Sigmoid colon (tissue), 7 donors: ENCODE data around the gene IDI1. TPM values are rescaled to one million over a fixed set of nuclear protein-coding genes. Genes with fewer than 3 reads are reported as not detected.

Experiments used
- DNase-seq: peaks from one replicate; pipeline ENCODE4 v3.0.0-alpha.2; 2019
- H3K27ac ChIP-seq, 4 donors: fragments of 200-600 bp; sonication (generic); one replicate each; pipeline ENCODE4 v1.5.1; 2016 to 2019; ENCODE audit warnings: mild to moderate bottlenecking in 1 of 4
- H3K27me3 ChIP-seq, 3 donors: fragments of 200-600 bp; sonication (generic); one replicate each; pipeline ENCODE4 v1.5.1; 2019; ENCODE audit warnings: mild to moderate bottlenecking in 1 of 3
- H3K36me3 ChIP-seq, 4 donors: fragments of 200-600 bp; sonication (generic); one replicate each; pipeline ENCODE4 v1.5.1; 2016 to 2019
- H3K4me1 ChIP-seq, 4 donors: fragments of 200-600 bp; sonication (generic); one replicate each; pipeline ENCODE4 v1.5.1; 2017 to 2019
- H3K4me3 ChIP-seq, 4 donors: fragments of 200-600 bp; sonication (generic); one replicate each; pipeline ENCODE4 v1.5.1; 2017 to 2019; ENCODE audit warnings: mild to moderate bottlenecking in 2 of 4, moderate library complexity in 1 of 4
- H3K9me3 ChIP-seq, 4 donors: fragments of 200-600 bp in 3 of 4; sonication (generic) in 3 of 4; one replicate each; pipeline versions ENCODE4 v1.5.1 to v1.6.1; 2013 to 2019
- EP300 ChIP-seq, 4 donors: sonication (generic); formaldehyde crosslinking; IDR thresholded peaks; one replicate each; pipeline ENCODE4 v1.6.1; 2017; ENCODE audit warnings: antibody characterized with exemption in 4 of 4
- POLR2A ChIP-seq, 2 donors: fragments of 450-650 bp; IDR thresholded peaks; one replicate each; pipeline ENCODE4 v1.6.1; 2016; ENCODE audit warnings: antibody characterized with exemption in 2 of 2, mild to moderate bottlenecking in 2 of 2, moderate library complexity in 2 of 2
- POLR2AphosphoS5 ChIP-seq, 4 donors: sonication (generic); formaldehyde crosslinking; IDR thresholded peaks; one replicate each; pipeline ENCODE4 v1.6.1; 2017; ENCODE audit warnings: antibody characterized with exemption in 4 of 4
- WGBS, 2 donors: extraction: QIAGEN DNeasy Blood & Tissue Kit; methylation state at CpG; one replicate each; pipeline ENCODE4 v1.1.7; 2013; 5-methylcytosine and 5-hydroxymethylcytosine counted together
- intact Hi-C: fragments of 100-400 bp; cut with DNase I; formaldehyde crosslinking; loops from one replicate; pipeline ENCODE4 v1.15.1; 2023
- polyA plus RNA-seq, 3 donors: library from polyadenylated mRNA; stranded (reverse); fragments of 200-250 nt; gene quantifications; one replicate each; pipeline ENCODE4 v1.2.3, GENCODE V29; 2013
- total RNA-seq, 4 donors: library from RNA; depleted of rRNA; stranded (reverse); fragments of >200 nt; gene quantifications; one replicate each; pipeline ENCODE4 v1.1.0, GENCODE V29; 2016
- TF ChIP-seq, protein P1 (sequence below), 4 experiments: fragments of 450-650 bp in 3 of 4; fragments of 200-600 bp in 1 of 4; IDR thresholded peaks; one replicate each; pipeline ENCODE4 v1.5.1; 2016 to 2019; ENCODE audit warnings: antibody characterized with exemption in 4 of 4, mild to moderate bottlenecking in 3 of 4, moderate library complexity in 2 of 4
- donor health status: healthy with polysubstance abuse.
- donor health status: Bipolar disorder and iron deficiency.
- donor health status: healthy.

The IDI1 gene
- total and polyA plus RNA-seq, 7 donors, result 22.4 to 223 (median 35.8) TPM

DNA sequence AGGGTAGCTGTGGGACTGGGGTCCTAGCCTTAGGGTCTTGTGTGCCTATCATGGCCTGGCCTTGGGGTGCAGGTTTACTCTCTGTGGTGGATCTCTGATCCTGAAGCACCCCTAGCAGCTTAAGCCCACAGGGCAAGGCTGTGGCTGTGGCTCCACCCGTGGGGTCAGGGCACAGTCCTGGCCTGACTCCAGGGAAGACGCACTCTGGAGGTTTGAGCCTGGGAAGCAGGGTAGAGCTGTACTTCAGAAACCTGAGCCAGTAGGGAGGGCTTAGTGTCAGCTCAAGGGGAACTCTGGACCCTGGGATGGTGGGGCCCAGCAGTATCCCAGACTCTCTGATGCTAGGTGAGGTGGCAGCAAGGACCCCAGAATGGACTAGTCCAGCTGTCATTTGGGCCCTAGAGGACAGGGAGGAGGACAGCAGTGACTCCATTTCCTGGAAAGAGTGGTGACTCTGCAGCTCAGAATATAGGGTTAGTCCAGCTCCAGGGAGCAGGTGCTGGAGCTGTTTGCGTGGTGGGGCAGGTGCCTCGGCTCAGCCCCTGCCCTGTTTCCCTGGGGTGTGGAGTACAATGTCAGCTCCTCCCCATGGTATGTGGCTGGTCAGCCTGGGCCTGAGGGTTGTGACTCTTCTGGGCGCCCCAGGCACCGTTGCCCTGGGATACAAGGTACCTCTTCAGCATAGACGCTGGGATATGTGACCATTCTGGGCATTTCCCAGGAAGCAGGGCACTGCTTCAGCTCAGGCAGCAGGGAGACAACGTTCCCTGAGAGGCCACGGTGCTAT lies 44.8 kb downstream of the IDI1 start:
- no peak for DNase-seq
- TF ChIP-seq POLR2A (IDR thresholded peaks at IDR 0.05) (no peak), EP300 (IDR thresholded peaks at IDR 0.05) (no peak), POLR2AphosphoS5 (IDR thresholded peaks at IDR 0.05) (no peak)
- TF ChIP-seq, protein P1, sequence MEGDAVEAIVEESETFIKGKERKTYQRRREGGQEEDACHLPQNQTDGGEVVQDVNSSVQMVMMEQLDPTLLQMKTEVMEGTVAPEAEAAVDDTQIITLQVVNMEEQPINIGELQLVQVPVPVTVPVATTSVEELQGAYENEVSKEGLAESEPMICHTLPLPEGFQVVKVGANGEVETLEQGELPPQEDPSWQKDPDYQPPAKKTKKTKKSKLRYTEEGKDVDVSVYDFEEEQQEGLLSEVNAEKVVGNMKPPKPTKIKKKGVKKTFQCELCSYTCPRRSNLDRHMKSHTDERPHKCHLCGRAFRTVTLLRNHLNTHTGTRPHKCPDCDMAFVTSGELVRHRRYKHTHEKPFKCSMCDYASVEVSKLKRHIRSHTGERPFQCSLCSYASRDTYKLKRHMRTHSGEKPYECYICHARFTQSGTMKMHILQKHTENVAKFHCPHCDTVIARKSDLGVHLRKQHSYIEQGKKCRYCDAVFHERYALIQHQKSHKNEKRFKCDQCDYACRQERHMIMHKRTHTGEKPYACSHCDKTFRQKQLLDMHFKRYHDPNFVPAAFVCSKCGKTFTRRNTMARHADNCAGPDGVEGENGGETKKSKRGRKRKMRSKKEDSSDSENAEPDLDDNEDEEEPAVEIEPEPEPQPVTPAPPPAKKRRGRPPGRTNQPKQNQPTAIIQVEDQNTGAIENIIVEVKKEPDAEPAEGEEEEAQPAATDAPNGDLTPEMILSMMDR (IDR thresholded peaks at IDR 0.05), result no peak
- no peaks in the 10 kb centered on the region for H3K9me3 ChIP-seq
- H3K27ac ChIP-seq, result no peak overlapping the region
- no peak overlapping the region for H3K4me3 ChIP-seq
- no peaks in the 10 kb centered on the region for H3K27me3 ChIP-seq
- H3K4me1 ChIP-seq, result no peaks in the 10 kb centered on the region
- intact Hi-C loops, result no loop called here
- 97% methylated on average over 9 of the region's 9 CpGs for WGBS, 2 donors
- H3K36me3 ChIP-seq, result peaks cover 41 to 100% (median 72%) of the 10 kb centered on the region in 4 donors

DNA sequence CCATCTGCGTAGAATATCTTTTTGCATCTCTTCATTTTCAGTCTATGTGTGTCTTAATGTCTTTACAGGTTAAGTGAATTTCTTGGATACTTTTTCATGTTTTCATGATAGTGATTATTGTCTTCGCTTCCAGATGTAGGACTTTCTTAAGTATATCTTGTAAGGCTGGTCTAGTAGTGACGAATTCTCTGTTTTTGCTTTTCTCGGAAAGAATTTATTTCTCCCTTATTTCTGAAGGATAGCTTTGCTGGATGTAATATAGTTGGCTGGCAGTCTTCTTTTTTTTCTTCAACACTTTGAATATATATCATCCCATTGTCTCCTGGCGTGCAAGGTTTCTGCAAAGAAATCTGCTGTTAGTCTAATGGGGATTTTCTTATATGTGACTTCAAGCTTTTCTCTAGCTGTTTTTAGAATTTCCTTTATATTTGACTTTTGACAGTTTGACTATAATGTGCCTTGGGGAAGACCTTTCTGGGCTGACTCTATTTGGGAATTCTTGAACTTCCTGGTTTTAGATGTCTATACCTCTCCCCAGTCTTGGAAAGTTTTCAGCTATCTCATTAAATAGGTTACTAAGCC lies 46.4 kb downstream of the IDI1 start:
- no peaks in the 10 kb centered on the region for H3K27me3 ChIP-seq
- no peak for TF ChIP-seq EP300 (IDR thresholded peaks at IDR 0.05)
- no peak for TF ChIP-seq POLR2AphosphoS5 (IDR thresholded peaks at IDR 0.05)
- TF ChIP-seq, protein P1 (IDR thresholded peaks at IDR 0.05), result no peak
- TF ChIP-seq POLR2A (IDR thresholded peaks at IDR 0.05), result no peak
- H3K4me1 ChIP-seq, result no peaks in the 10 kb centered on the region
- peaks cover 48 to 100% (median 66%) of the 10 kb centered on the region in 4 donors for H3K36me3 ChIP-seq
- 97 to 98% methylated on average over 5 of the region's 5 CpGs for WGBS, 2 donors
- no peak overlapping the region for H3K4me3 ChIP-seq
- intact Hi-C loops, result no loop called here
- no peaks in the 10 kb centered on the region for H3K9me3 ChIP-seq
- no peak for DNase-seq
- no peak overlapping the region for H3K27ac ChIP-seq

DNA sequence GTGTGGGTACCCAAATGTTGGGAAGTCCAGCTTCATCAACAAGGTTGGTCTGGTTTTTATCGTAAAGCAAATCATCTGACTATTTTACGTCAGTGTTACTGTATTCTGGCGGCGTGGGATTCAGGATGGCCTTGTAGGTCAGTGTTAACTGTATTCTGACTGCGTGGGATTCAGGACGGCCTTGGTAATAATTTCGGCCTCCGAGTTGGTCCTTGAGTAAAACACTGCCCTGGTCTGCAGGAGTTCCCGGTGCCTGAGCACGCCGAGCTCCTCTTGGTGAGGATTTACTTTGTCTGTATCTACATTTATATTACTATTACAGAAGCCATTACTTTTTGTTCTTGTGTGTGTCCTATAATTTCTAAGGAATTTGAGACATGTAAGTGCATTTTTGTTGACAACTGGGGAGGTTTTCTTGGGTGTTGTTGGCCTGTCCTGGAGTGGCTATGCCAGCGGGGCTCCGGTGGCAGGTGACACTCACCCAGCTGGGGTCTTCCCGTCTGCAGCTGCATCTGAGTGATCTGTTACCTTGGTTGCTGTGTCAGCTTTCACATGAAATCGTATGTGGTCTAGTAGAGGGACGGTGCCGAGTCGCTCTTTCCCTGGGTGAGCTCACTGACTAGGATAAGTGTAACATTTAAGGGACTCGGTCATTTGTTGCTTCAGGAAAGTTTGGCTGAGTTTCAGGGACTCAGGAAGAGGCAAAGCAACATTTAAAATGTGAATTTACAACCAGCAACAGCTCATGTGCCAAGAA lies 51.5 kb downstream of the IDI1 start:
- no peak overlapping the region for H3K27ac ChIP-seq
- H3K4me1 ChIP-seq, result no peaks in the 10 kb centered on the region
- peaks cover 30 to 100% (median 56%) of the 10 kb centered on the region in 4 donors for H3K36me3 ChIP-seq
- no peaks in the 10 kb centered on the region for H3K27me3 ChIP-seq
- DNase-seq, result peak; percentile 13
- WGBS, 2 donors, result 89 to 91% methylated on average over 19 of the region's 19 CpGs
- no peaks in the 10 kb centered on the region for H3K9me3 ChIP-seq
- no peak overlapping the region for H3K4me3 ChIP-seq
- intact Hi-C loops, result no loop called here
- TF ChIP-seq POLR2AphosphoS5 (IDR thresholded peaks at IDR 0.05), result no peak
- TF ChIP-seq, protein P1 (IDR thresholded peaks at IDR 0.05), result no peak
- TF ChIP-seq POLR2A (IDR thresholded peaks at IDR 0.05), result no peak
- TF ChIP-seq EP300 (IDR thresholded peaks at IDR 0.05), result no peak

DNA sequence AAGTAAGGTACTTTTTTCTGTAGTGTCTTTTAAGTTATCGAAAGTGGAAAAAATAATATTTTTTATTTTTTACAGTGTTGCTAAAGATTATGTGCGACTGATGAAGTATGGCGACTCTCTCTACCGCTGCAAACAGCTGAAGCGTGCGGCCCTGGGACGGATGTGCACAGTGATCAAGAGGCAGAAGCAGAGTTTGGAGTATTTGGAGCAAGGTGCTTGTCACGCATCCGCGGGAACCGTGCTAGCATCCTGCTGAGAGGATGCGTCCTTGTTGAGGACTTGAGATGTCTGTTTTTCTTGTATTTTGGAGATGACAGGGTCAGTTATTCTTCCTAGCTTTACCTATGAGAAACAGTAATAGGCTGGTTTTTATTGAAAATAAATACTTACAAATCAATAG lies 52.9 kb downstream of the IDI1 start:
- no peak for DNase-seq
- no peak overlapping the region for H3K4me3 ChIP-seq
- TF ChIP-seq POLR2AphosphoS5 (IDR thresholded peaks at IDR 0.05), result no peak
- no peak for TF ChIP-seq EP300 (IDR thresholded peaks at IDR 0.05)
- no peak for TF ChIP-seq POLR2A (IDR thresholded peaks at IDR 0.05)
- TF ChIP-seq, protein P1 (IDR thresholded peaks at IDR 0.05), result no peak
- 97% methylated on average over 12 of the region's 12 CpGs for WGBS, 2 donors
- H3K9me3 ChIP-seq, result no peaks in the 10 kb centered on the region
- H3K4me1 ChIP-seq, result no peaks in the 10 kb centered on the region
- no peak overlapping the region for H3K27ac ChIP-seq
- H3K27me3 ChIP-seq, result no peaks in the 10 kb centered on the region
- intact Hi-C loops, result no loop called here
- peaks cover 30 to 88% (median 45%) of the 10 kb centered on the region in 4 donors for H3K36me3 ChIP-seq
